Lower lobe of right lung (tissue), 2 donors: Measurements from ENCODE around the gene CABLES2. TPM values are rescaled to one million over a fixed set of nuclear protein-coding genes. Genes with fewer than 3 reads are reported as not detected.

Source experiments
- ATAC-seq, 2 donors: fragments of 200-7000 bp; cut with Tn5 transposase; one replicate each; pipeline ENCODE4 v1.9.1; 2020 to 2022; ENCODE audit warnings: mild to moderate bottlenecking in 2 of 2, moderate library complexity in 2 of 2
- DNase-seq: peaks from one replicate; pipeline ENCODE4 v3.0.0-alpha.2; 2020
- H3K27ac ChIP-seq: fragments of 200-600 bp; one replicate; pipeline ENCODE4 v1.8.0; 2022
- H3K27me3 ChIP-seq: fragments of 200-600 bp; one replicate; pipeline ENCODE4 v1.8.0; 2022; ENCODE audit warnings: low read depth
- H3K36me3 ChIP-seq: fragments of 200-600 bp; one replicate; pipeline ENCODE4 v1.8.0; 2022; ENCODE audit warnings: mild to moderate bottlenecking
- H3K4me1 ChIP-seq: fragments of 200-600 bp; one replicate; pipeline ENCODE4 v1.8.0; 2022
- H3K4me3 ChIP-seq: fragments of 200-600 bp; one replicate; pipeline ENCODE4 v1.8.0; 2022; ENCODE audit warnings: mild to moderate bottlenecking
- H3K9me3 ChIP-seq: fragments of 200-600 bp; one replicate; pipeline ENCODE4 v1.8.0; 2022
- intact Hi-C: fragments of 100-400 bp; cut with DNase I; formaldehyde crosslinking; loops from one replicate; pipeline ENCODE4 v1.11.0; 2022
- total RNA-seq: library from RNA; stranded (reverse); fragmentation: NEBNext Ultra II Directional; extraction: Animal tissue kit (Norgen Biotek cat#: 25700); gene quantifications from one replicate; pipeline ENCODE4 v1.2.1, GENCODE V29; 2021
- TF ChIP-seq, protein P1 (sequence below): fragments of 200-600 bp; IDR thresholded peaks from one replicate; pipeline ENCODE4 v1.8.0; 2022; ENCODE audit warnings: antibody characterized with exemption, mild to moderate bottlenecking
- donor health status: DM: no; HTN: yes; CAD: no; lungs with severe emphysema.

CABLES2 gene
- total RNA-seq, 1 donor from 2014 or later: 4.5 TPM

DNA sequence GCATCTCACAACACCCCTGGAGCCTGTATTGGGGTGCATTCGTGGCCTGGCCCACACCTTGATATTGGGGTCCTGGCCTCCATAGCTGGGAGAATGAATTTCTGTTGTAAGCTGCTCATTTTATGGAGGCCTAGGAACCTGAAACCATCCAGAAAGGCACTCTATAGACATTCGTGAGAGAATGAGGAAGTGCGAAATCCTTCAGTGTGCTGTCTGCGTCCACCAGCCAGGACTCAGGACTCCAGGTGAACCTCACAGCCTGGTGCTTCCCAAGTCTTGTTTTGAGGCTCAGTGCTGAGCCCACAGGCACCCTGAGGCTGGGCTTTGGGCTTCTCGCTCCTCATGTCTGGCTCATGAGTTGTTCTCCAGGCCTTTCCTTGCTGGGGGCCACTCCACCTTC lies 32.1 kb upstream of the CABLES2 start:
- H3K27ac ChIP-seq: no peak overlapping the region
- intact Hi-C loops: no loop called here
- no peak for DNase-seq
- no peak for ATAC-seq
- H3K4me3 ChIP-seq: no peak overlapping the region
- TF ChIP-seq, protein P1, sequence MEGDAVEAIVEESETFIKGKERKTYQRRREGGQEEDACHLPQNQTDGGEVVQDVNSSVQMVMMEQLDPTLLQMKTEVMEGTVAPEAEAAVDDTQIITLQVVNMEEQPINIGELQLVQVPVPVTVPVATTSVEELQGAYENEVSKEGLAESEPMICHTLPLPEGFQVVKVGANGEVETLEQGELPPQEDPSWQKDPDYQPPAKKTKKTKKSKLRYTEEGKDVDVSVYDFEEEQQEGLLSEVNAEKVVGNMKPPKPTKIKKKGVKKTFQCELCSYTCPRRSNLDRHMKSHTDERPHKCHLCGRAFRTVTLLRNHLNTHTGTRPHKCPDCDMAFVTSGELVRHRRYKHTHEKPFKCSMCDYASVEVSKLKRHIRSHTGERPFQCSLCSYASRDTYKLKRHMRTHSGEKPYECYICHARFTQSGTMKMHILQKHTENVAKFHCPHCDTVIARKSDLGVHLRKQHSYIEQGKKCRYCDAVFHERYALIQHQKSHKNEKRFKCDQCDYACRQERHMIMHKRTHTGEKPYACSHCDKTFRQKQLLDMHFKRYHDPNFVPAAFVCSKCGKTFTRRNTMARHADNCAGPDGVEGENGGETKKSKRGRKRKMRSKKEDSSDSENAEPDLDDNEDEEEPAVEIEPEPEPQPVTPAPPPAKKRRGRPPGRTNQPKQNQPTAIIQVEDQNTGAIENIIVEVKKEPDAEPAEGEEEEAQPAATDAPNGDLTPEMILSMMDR: no peak
- H3K4me1 ChIP-seq: peaks cover 6% of the 10 kb centered on the region
- no peaks in the 10 kb centered on the region for H3K36me3 ChIP-seq
- no peaks in the 10 kb centered on the region for H3K9me3 ChIP-seq
- H3K27me3 ChIP-seq: peaks cover 11% of the 10 kb centered on the region

DNA sequence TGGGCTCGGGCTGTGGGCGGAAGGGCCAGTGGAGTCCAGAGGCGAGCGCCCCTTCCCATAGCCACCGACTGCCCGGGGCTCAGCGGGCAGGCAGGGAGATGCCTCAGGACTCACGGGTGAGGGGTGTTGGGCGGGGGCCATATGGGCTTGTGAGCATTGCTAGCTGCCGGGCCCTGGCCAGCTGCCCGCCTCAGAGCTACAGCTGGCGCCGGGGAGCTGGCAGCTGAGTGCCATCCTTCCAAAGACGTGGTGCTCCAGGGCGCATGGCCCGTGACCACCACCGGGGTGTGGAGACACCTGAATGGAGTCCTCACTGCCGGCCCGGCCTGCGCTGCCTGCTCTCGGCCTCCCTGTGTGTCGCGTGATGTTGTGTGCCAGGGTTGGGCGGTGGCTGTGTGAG lies 30.8 kb upstream of the CABLES2 start:
- Histone ChIP-seq H3K4me3 (no peak overlapping the region), H3K27ac (no peak overlapping the region), H3K36me3 (no peaks in the 10 kb centered on the region), H3K9me3 (no peaks in the 10 kb centered on the region), H3K27me3 (peaks cover 12% of the 10 kb centered on the region), H3K4me1 (peaks cover 6% of the 10 kb centered on the region)
- TF ChIP-seq, protein P1: no peak
- DNase-seq (no peak), ATAC-seq (no peak)
- intact Hi-C loops: no loop called here

GRCh38 chr20:62437496-62437895 lies 30.4 kb upstream of the CABLES2 start:
- intact Hi-C loops: no loop called here
- Histone ChIP-seq H3K36me3 (no peaks in the 10 kb centered on the region), H3K9me3 (no peaks in the 10 kb centered on the region), H3K27me3 (peaks cover 12% of the 10 kb centered on the region), H3K4me1 (peaks cover 6% of the 10 kb centered on the region), H3K4me3 (no peak overlapping the region), H3K27ac (no peak overlapping the region)
- ATAC-seq (no peak), DNase-seq (no peak)
- TF ChIP-seq, protein P1: no peak

GRCh38 chr20:62436692-62437091 lies 29.6 kb upstream of the CABLES2 start:
- ATAC-seq: no peak
- Histone ChIP-seq H3K9me3 (no peaks in the 10 kb centered on the region), H3K27ac (no peak overlapping the region), H3K4me1 (peaks cover 6% of the 10 kb centered on the region), H3K36me3 (no peaks in the 10 kb centered on the region), H3K27me3 (peaks cover 12% of the 10 kb centered on the region), H3K4me3 (no peak overlapping the region)
- intact Hi-C loops: no loop called here
- TF ChIP-seq, protein P1: no peak
- no peak for DNase-seq

DNA sequence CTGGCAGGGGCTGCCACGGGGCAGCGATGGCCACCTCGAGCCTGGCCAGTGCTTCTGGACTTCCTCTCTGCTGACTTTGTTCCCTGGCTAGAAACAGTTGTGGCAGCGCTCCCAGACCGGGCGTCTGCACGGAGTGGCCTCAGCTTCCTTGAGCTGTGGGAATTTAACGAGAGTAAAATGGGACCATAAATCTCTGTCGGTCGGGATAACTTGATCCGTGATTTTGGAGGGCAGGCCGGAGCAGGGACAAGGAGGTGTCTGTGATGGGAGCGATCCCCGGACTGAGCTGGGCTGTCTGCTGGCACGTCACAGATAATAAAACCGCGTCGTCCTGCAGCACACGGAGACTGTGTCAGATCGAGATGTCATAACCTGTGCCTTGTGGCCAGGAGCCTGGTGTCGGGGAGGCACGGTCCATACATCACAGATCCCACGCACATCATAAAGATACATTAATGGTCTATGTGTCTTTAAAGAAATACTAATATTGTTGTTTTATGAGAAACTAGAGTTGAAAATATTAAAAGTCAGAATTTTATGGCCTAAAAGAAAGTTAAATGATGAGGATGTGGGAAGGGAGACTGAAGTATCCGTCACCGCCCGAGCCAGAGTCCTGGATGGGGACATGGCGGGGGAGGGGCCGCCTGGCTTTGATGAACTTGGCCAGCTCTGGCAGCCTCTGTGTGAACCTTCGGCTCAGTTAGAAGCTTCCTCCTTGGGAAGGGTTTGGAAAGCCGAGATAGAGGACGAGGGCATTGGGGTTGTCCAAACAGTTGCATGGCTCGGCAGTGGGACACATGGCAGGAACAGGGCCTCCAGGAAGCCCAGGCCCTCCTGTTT lies 26.8 kb upstream of the CABLES2 start:
- no peak overlapping the region for H3K4me3 ChIP-seq
- intact Hi-C loops: no loop called here
- H3K9me3 ChIP-seq: no peaks in the 10 kb centered on the region
- no peaks in the 10 kb centered on the region for H3K36me3 ChIP-seq
- H3K4me1 ChIP-seq: peaks cover 6% of the 10 kb centered on the region
- H3K27ac ChIP-seq: no peak overlapping the region
- peak in 1 of 2 donors; percentile 28 for ATAC-seq
- TF ChIP-seq, protein P1: no peak
- H3K27me3 ChIP-seq: peaks cover 12% of the 10 kb centered on the region
- no peak for DNase-seq
